ENCODE data around the gene FN3KRP. TPM values are rescaled to one million over a fixed set of nuclear protein-coding genes. Genes with fewer than 3 reads are reported as not detected.

Gene FN3KRP
- total and polyA plus RNA-seq, 2 of the 13 experiments (the other 11 are each of a cell fraction or from before 2014, with no cell fraction given) = 22.4 to 28.2 TPM

GRCh38 chr17:82751571-82752370, 35.3 kb downstream of the FN3KRP start, which contains the start of gene TBCD (continued):
- peak; percentile 77; the same call in 1 of the 2 replicates for TF ChIP-seq NFAT5 (CRISPR knock-in tag; IDR thresholded peaks at IDR 0.05)
- peak; percentile 54 for TF ChIP-seq RBM22 (optimal IDR thresholded peaks at IDR 0.05; ENCODE audit: low read length)
- TF ChIP-seq GPBP1L1 (CRISPR knock-in tag; IDR thresholded peaks at IDR 0.05) = no peak
- TF ChIP-seq ZNF780A (CRISPR knock-in tag; IDR thresholded peaks at IDR 0.05) = peak; percentile 94
- no peak for TF ChIP-seq PLSCR1 (CRISPR knock-in tag; IDR thresholded peaks at IDR 0.05; ENCODE audit: borderline replicate concordance)
- TF ChIP-seq ZNF574 (CRISPR knock-in tag; IDR thresholded peaks at IDR 0.05) = peak; percentile 88
- peak; percentile 96 for TF ChIP-seq HOXD1 (CRISPR knock-in tag; IDR thresholded peaks at IDR 0.05)
- peak; percentile 57; the same call in 1 of the 2 replicates for TF ChIP-seq ZNF609 (CRISPR knock-in tag; IDR thresholded peaks at IDR 0.05; ENCODE audit: borderline replicate concordance)
- peak; percentile 97; the same call in 1 of the 2 replicates for TF ChIP-seq ZNF839 (CRISPR knock-in tag; IDR thresholded peaks at IDR 0.05; ENCODE audit: borderline replicate concordance)
- TF ChIP-seq TSC22D2 (CRISPR knock-in tag; IDR thresholded peaks at IDR 0.05; ENCODE audit: borderline replicate concordance) = peak; percentile 96; the same call in 1 of the 2 replicates
- TF ChIP-seq ZNF598 (CRISPR knock-in tag; IDR thresholded peaks at IDR 0.05; ENCODE audit: borderline replicate concordance) = peak; percentile 92; the same call in 1 of the 2 replicates
- TF ChIP-seq HOXA3 (CRISPR knock-in tag; IDR thresholded peaks at IDR 0.05) = peak; percentile 92
